GM18507 (cell line): Measurements from ENCODE around the gene RAD23B.

Experiments
- DNase-seq: peaks from one replicate; pipeline ENCODE4 v3.0.0; 2011; ENCODE audit warnings: low read depth; ENCODE audit not compliant: insufficient read length; ENCODE audit errors: extremely low spot score
- FAIRE-seq: peaks from 2 replicates; lab custom pipeline; 2011; peaks lifted over from hg19 to GRCh38; lab: Jason Lieb, UNC

RAD23B gene

DNA sequence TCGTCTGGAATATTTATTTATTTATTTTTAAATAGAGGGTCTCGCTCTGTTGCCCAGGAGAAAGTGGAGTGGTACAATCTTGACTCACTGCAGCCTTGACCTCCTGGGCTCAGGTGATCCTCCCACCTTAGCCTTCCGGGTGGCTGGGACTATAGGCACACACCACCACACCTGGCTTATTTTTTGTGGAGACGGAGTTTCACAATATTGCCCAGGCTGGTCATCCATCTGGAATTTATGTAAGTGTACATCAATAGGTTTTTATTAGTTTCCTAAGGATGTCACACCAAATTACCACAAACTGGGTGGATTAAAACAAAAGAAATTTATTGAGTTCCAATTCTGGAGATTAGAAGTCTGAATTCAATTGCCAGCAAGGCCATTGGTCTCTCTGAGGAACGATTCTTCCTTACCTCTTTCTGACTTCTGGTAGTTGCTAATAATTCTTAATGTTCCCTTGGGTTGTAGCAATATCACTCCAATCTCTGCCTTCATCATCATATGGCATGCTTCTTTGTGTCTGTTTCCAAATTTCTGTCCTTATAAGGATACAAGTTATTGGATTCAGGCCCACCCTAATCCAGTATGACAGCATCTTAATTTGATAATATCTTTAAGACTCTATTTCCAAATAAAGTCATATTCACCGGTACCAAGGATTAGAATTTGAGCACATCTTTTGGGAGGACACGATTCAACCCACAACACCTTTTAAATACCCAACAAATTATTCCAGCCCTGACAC, 16.3 kb upstream of the RAD23B start:
- FAIRE-seq (no peak), DNase-seq (no peak)

DNA sequence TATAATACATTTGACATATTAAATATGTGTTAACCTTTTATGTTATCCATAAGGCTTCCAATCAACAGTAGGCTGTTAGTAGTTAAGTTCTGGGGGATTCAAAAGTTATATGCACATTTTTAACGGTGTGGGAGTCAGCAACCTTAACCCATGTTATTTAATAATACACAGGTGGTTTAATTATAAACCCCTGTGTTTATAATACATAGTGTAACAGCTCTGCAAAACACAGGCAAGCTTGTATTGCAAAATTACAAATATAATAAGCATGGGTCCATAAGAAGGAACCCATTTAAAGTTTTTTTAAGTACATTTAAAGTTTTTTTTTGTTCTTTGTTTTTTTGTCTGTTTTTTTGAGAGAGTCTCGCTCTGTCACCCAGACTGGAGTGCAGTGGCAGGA, 14.5 kb upstream of the RAD23B start:
- FAIRE-seq (no peak), DNase-seq (no peak)

DNA sequence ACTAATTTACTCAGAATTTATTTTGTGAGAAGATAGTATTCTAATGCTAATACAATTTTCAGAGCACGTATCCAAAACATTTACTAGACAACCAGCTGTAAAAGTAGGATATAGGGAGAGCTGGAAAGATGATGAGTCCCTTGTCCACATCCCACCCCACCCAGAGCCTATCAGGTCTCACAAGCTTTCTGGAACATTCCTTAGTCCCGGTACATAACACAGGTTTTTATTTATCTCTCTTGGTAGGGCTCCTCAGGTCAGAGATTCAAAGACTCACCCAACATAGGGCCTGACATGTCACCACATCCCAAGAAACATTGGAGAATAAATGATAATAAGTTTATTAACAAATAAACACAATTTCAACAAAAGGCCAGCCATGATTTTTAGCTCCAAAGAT, 13.8 kb upstream of the RAD23B start:
- FAIRE-seq, result no peak

DNA sequence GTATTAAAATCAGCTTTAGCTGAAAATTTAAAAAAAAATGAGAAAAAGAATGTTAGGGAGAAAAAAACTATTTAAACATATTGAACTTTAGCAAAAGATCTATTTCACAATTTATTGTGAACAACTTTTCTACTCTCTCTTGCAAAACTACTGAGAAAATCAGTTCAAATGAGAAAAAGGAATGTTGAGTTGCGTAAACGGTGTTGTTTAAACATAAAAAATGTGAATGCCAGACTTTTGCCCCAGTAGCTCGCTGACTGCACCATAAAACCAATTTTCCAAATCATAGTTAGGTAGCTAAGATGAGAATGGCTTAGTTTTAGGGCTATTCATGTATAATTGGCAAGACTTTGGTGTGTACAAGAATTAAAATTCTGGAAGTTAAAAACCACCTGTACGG, 13.4 kb upstream of the RAD23B start:
- DNase-seq (no peak), FAIRE-seq (no peak)

More for the DNA sequence above, 13.8 kb upstream of the RAD23B start:
- DNase-seq, result no peak

DNA sequence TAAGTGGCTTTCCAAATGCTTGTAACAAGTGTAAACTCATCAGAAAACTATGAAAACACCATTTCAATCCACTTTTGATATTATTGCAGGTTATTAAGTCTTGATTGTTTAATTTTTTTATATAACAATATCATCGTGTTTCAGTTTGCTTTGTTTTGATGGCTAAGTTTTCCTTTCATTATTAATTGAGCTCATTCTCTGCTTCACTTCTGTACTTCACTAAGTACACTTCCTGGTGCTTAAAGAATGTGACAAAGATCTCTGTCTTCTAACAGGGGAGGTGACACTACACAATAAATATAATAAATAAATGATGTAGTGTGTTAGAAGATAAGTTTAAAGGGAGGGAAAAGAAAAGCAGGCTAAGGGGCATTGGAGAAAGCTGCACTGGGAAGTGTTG, 13.0 kb upstream of the RAD23B start:
- DNase-seq, result no peak
- no peak for FAIRE-seq

DNA sequence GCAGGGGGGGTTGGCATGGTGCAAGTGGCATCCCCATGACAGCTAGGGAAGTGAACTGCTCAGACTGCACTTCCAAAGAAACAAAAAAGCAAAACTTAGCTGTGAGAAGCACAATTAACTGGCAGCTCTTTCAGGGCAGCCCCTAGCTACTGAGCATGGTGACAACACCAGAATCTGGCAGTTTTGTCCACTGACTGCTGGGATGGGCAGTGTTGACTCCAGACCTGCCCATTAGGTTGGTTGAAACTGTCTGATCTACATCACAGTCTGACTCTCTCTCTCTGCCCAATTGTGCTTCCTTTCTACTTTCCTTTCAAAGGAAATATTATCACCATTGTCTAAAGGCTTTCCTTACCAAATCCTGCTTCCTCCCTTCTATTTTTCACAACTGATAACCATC, 12.5 kb upstream of the RAD23B start:
- FAIRE-seq, result no peak
- DNase-seq, result no peak

DNA sequence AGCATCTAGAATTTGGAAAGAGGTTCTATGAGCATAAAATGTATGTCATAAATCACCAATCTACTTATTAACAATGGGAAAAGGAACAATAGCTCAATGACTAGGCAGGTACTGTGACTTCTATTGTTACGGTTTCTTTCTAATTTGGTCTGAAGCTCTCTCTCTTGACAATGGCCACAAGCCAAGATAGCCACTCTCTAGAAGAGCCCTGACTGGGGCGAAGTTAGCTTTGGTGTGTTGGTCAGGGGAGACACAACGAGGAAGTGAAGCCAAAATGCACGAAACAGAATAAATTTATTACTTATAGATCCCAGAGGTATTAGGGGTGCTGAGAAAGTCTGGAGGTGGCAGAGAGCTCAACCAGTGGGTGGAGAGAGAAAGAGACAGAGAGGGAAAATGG, 9.4 kb upstream of the RAD23B start:
- no peak for DNase-seq

DNA sequence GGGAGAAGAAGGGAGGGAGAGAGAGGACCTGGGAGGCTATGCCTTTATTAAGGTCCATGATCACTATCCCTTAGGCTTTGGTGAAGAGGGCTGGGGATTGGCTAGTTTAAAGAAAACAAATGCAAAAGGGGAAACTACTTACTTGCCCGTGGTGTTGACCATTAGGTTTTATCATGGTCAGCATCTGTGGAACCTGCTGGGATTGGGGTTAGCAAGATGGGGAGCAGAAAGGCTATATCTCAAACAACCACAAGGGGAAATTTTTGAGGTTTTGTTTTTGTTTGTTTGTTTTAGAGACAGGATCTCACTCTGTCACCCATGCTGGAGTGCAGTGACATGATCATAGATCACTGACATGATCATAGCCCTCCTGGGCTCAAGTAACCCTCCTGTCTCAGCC, 9.0 kb upstream of the RAD23B start:
- DNase-seq (no peak), FAIRE-seq (peak; percentile 47)

More for the DNA sequence above, 9.4 kb upstream of the RAD23B start:
- FAIRE-seq, result no peak

DNA sequence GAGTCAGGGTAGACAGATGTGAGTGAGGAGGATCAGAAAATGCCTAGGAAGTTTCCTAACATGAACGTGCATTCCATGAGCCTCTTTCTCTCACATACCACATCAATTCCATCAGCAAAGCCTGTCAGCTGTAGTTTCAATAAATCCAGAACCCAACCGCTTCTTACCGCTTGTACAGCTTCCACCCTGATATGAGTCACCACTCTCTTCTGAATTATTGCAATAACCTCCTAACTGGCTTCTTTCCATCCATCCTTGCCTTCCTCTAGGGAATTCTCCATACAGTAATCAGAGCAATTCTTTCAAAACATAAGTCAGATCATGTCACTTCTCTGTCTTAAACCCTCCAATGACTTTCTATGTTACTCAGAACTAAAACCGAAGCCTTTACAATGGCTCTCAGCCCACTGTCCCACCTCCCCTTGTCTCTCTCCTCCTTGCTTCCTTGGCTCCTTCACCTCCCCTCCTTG, 8.1 kb upstream of the RAD23B start:
- DNase-seq (no peak), FAIRE-seq (no peak)

DNA sequence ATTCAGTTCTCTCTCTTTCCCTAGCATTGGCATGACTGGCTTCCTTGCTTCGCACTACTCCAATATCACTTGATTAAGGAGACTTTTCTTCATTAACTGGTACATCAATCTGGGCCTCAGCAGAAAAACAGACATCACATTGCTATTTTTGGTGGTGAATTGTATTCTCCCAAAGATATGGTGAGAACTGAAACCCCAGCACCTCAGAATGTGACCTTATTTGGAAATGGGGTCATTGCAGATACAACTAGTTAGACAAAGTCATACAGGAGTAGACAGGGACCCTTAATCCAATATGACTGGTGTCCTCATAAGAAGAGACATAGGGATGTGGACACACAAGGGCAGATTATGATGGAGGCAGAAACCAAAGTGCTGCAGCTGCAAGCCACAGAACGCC, 7.5 kb upstream of the RAD23B start:
- FAIRE-seq, result no peak

DNA sequence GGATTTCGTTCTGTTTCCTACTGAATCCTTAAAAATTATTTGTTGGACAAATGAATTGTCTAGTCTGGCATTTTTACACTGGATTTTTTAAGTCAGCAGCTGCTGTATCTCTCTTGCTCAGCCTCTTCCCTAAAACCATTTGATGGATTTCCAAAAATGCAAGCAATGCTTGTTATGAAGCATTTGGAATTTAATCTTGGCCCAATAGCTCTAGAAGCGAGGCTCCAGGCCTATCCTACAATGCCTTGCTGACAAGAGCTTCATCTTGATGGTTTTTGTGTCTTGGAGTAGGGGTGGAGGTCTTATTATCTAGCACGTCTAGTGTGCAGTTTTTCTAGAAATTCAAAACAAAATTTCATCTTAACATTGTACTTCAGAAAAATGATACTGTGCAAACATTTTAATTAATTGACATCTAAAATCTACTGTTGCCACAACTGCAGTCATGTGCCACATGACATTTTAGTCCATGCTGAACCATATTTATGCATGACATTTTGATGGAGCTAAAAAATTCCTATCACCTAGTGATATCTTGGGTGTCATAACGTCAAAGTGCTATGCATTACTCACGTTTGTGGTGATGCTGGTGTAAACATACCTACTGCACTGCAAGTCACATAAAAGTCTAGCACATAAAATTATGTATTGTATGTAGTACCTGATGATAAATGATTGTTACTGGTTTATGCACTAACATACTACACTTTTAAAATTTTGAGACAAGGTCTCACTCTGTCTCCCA, 5.9 kb upstream of the RAD23B start:
- no peak for DNase-seq
- FAIRE-seq, result no peak

More for the DNA sequence above, 7.5 kb upstream of the RAD23B start:
- no peak for DNase-seq

DNA sequence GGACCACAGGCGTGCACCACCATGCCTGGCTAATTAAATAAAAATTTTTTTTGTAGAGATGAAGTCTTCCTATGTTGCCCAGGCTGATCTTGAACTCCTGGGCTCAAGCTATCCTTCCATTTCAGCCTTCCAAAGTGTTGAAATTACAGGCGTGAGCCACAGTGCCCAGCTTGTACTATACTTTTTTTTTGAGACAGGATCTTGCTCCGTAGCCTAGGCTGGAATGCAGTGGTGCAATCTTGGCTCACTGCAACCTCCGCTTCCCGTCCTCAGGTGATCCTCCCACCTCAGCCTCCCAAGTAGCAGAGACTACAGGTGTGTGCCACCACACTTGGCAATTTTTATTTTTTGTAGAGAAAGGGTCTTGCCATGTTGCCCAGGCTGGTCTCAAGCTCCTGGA, 5.3 kb upstream of the RAD23B start:
- DNase-seq (no peak), FAIRE-seq (no peak)

DNA sequence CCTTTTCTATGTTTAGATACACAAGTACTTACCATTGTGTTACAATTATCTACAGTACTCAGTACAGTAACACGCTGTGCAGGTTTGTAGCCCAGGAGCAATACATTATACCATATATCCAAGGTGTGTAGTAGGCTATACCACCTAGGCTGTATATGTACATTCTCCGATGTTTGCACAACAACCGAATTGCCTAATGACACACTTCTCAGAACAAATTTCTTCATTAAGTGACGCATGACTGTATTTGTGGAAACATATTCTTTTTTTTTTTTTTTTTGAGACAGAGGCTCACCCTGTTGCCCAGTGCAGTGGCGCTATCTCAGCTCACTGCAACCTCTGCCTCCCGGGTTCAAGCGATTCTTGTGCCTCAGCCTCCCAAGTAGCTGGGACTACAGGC, 4.0 kb upstream of the RAD23B start:
- FAIRE-seq (no peak), DNase-seq (no peak)

DNA sequence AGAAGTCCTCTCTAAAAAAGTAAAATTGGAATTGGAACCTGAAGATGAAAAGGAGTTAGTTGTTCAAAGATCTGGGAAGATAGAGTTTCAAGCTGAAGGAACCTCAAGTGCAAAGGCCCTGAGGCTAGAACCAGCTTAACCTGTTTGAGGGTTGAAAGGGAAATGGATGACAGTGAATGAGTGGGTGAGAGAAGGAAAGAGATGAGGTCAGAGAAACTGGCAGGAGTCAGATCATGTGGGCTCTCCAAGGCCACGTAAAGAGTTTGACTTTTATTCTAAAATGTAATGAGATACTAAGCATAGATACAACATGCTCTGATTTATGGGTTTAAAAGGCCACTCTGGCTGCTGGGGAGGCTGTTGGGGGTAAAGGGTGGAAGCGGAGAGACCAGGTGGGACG, 2.5 kb upstream of the RAD23B start:
- DNase-seq, result no peak
- FAIRE-seq, result no peak

DNA sequence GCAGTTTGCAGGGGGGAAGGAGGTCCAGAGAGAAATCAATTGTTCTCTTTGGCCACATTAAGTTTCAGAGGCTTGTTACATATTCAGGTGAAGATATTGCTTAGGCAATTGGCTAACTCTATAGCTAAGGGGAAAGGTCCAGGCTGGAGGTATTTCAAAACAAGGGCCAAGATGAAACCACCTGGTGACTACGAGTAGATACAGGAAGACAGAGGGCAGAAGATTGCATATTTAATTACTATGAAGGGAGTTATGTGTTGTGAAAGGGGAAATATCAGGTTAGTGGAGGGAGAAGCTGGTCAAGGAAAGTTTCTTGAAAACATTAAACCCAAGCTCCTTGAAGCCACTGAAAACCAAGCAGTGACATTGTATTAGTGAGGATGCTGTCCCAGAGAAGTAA, 1.9 kb upstream of the RAD23B start:
- DNase-seq (no peak), FAIRE-seq (no peak)

DNA sequence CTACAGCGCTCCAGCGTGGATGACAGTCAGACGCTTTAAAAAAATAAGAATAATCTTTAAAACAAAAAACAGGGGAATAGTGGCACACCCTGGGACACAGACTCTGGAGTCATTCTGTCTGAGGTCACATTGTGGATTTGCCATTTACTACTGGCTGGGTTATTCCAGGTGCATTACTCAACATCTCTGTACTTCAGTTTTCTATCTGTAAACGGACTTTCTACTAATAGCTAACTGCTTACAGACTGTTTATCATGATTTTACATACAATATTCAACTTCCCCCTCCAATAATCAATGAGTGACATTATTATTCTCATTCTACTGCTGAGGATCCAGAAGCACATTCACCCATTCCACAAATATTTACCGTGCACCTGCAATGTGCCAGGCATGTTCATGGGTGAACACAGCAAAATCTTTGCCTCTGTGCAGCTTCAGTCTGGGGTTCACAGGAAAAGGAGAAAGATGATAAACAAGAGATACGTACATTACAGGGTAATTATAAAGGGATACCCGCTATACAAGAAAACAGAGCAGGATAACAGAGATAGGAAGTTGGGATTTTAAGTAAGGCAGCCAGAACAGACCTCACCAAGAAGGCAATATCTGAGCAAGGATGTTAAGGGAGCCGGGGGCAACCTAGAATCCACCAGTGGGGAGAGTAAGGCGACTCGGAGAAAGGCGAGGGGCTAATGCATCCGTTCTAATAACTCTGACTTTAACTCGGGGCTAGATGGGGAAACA, 984 bp upstream of the RAD23B start:
- DNase-seq (no peak), FAIRE-seq (no peak)

DNA sequence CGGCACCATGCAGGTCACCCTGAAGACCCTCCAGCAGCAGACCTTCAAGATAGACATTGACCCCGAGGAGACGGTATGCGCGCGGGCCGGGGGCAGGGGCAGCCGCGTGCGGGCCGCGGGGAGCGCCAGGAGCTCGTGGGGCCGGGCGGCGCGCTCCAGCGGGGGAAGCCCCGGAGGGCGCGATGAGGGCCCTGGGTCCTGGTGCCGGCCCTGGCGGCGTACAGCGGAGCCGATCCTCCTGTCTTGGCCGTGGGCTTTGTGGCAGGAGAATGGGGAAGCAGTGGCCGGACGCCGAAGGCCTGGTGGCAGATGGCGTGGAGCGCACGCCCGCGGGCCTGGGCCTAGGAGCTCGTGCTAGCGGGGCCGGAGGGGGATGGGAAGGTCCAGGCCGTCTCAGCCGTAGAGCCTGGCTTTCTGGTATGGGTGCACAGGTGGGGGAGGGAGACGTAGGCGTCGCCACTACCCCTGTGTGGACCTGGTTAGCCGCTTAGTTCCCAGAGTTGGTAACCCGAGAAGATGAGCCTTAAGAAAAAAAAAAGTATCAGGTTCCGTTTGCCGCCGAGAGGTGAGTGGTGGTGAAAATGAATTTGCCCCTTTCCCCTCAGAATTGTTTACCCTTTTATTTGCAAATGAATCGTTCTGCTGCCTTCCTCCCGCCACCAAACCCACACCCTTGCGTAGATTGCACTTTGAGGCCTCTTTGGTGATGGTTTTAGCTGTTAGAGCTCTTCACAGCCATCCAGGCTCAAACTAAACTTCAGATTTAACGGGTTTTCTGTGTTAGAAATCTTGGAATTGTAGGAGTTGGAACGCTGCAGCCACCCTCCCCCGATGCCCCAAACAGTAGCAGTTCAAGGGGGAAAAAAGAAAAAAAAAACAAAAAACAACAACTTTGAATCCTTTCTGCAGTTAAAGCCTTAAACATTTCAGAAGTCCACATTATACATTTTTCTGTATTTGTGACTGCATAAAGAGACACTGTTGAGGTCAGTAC, 841 bp downstream of the RAD23B start:
- FAIRE-seq, result peak; percentile 82
- DNase-seq, result peak; percentile 26

DNA sequence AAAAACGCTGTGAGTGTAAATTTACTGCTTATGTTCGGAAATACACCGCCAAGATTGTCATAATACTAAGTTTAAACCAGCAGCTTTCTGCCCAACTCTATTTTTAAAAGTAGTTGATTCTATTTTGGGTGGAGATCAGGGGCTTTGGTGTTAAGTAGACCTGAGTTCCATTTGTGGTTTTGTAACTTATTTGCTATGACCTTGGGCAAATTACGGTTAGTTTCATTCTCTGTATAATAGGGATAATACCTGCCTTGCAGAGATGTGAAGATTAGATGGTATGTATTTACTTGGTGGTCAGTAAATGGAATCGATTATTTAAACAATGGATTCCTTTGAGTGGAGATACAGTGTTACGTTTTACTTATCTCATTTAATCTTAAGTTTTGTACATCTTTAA, 1.6 kb downstream of the RAD23B start:
- FAIRE-seq (peak; percentile 47), DNase-seq (no peak)

DNA sequence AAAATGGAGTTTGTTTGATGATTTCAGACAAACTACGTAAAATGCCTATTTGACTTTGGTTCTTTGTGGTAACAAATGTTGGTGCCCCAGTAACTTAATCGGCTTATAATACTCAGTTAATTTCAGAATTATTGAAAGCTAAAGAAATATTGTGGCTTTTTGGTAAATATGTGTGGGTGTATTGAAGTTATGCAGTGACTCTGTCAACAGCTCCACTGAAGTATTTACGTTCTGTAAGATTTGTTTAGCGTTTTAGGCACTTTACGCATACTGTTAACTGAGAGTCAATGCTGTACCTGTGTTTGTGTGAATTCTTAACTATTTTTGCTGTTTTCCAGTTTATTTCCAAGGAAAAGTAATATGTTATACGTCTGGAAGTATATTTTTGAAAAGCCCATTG, 2.2 kb downstream of the RAD23B start:
- DNase-seq (no peak), FAIRE-seq (no peak)
